Transverse colon (tissue), 4 donors: ENCODE results near the gene NAT16. TPM values are rescaled to one million over a fixed set of nuclear protein-coding genes. Genes with fewer than 3 reads are reported as not detected.

Experiments
- DNase-seq: peaks from one replicate; pipeline ENCODE4 v3.0.0-alpha.2; 2019
- H3K27ac ChIP-seq, 4 donors: fragments of 200-600 bp; sonication (generic); 2 replicates each; pipeline ENCODE4 v1.5.1; 2016 to 2018; ENCODE audit warnings: inconsistent platforms in 4 of 4
- H3K27me3 ChIP-seq: fragments of 200-600 bp; sonication (generic); 2 replicates; pipeline ENCODE4 v1.5.1; 2017; ENCODE audit warnings: inconsistent platforms
- H3K36me3 ChIP-seq, 4 donors: fragments of 200-600 bp; sonication (generic); 2 replicates each; pipeline ENCODE4 v1.5.1; 2017 to 2019; ENCODE audit warnings: inconsistent platforms in 4 of 4
- H3K4me1 ChIP-seq, 4 donors: fragments of 200-600 bp; sonication (generic); 2 replicates each; pipeline ENCODE4 v1.5.1; 2017 to 2020; ENCODE audit warnings: inconsistent platforms in 4 of 4
- H3K4me3 ChIP-seq, 4 donors: fragments of 200-600 bp; sonication (generic); 1 replicate in 1 of 4; 2 replicates in 3 of 4; pipeline versions ENCODE4 v1.5.1 to v1.6.1; 2017 to 2019; ENCODE audit warnings: inconsistent platforms in 4 of 4
- H3K9me3 ChIP-seq, 2 donors: fragments of 200-600 bp; sonication (generic); 2 replicates each; pipeline ENCODE4 v1.5.1; 2017 to 2019; ENCODE audit warnings: inconsistent platforms in 2 of 2
- CTCF ChIP-seq, 5 experiments: fragments of 200-600 bp in 3 of 5; fragments of 450-650 bp in 2 of 5; sonication (generic) in 3 of 5; IDR thresholded peaks; 1 replicate in 2 of 5; 2 replicates in 3 of 5; pipeline ENCODE4 v1.5.1; 2016 to 2017; ENCODE audit warnings: antibody characterized with exemption in 5 of 5, inconsistent platforms in 3 of 5, mild to moderate bottlenecking in 2 of 5, moderate library complexity in 1 of 5
- EP300 ChIP-seq: sonication (generic); formaldehyde crosslinking; IDR thresholded peaks from one replicate; pipeline ENCODE4 v1.6.1; 2017; ENCODE audit warnings: antibody characterized with exemption, low read depth
- POLR2A ChIP-seq: fragments of 450-650 bp; IDR thresholded peaks from one replicate; pipeline ENCODE4 v1.6.1; 2016; ENCODE audit warnings: antibody characterized with exemption, mild to moderate bottlenecking, moderate library complexity
- POLR2AphosphoS5 ChIP-seq, 3 donors: sonication (generic); formaldehyde crosslinking; IDR thresholded peaks; one replicate each; pipeline ENCODE4 v1.6.1; 2016; ENCODE audit warnings: antibody characterized with exemption in 3 of 3
- WGBS, 2 donors: methylation state at CpG; one replicate each; pipeline ENCODE4 v1.1.5; 2018; ENCODE audit warnings: low coverage in 1 of 2; 5-methylcytosine and 5-hydroxymethylcytosine counted together
- in situ Hi-C, 4 donors: fragments of 200-750 bp; cut with MboI; loops; one replicate each; pipeline versions ENCODE4 v1.15.0 to v1.15.1; 2017; ENCODE audit warnings: low sequenced_read_pairs in 3 of 4, low pct_ligation_motif_present in 1 of 4, low pct_unique_long_range_greater_than_20kb in 1 of 4
- intact Hi-C: fragments of 100-400 bp; cut with DNase I; formaldehyde crosslinking; loops from one replicate; pipeline ENCODE4 v1.15.1; 2023; ENCODE audit warnings: low total_unique reads
- total RNA-seq, 4 donors: library from RNA; depleted of rRNA; stranded (reverse); fragments of >200 nt; gene quantifications; one replicate each; pipeline ENCODE4 v1.1.0, GENCODE V29; 2016

The NAT16 gene
- total RNA-seq, 4 donors from 2014 or later = not detected

- no peak overlapping the region for H3K27ac ChIP-seq
- H3K4me3 ChIP-seq = peak overlapping the region in 1 of 4 donors; percentile 12
- no peak for DNase-seq
- no peaks in the 10 kb centered on the region for H3K36me3 ChIP-seq
- WGBS, 2 donors = 2 to 3% methylated on average over 9 to 33 of the region's 38 CpGs
- H3K9me3 ChIP-seq = no peaks in the 10 kb centered on the region
- peaks cover 31 to 46% (median 43%) of the 10 kb centered on the region in 4 donors for H3K4me1 ChIP-seq
- intact Hi-C loops (no loop called here), in situ Hi-C loops (no loop called here)
- TF ChIP-seq EP300 (no peak), POLR2AphosphoS5 (IDR thresholded peaks at IDR 0.05) (no peak), CTCF (IDR thresholded peaks at IDR 0.05) (no peak), POLR2A (no peak)
- H3K27me3 ChIP-seq = peaks cover 98% of the 10 kb centered on the region
Measured at GRCh38 chr7:101165958-101166647, 14.0 kb downstream of the NAT16 start.

- H3K36me3 ChIP-seq = no peaks in the 10 kb centered on the region
- no peak within 1 kb of the TSS for H3K27ac ChIP-seq
- H3K4me3 ChIP-seq = peak within 1 kb of the TSS in 1 of 4 donors; percentile 12
- WGBS, 2 donors = 4% methylated on average over 4 to 73 of the region's 74 CpGs
- intact Hi-C loops = no loop called here
- DNase-seq = peak; percentile 93
- H3K4me1 ChIP-seq = peaks cover 31 to 46% (median 43%) of the 10 kb centered on the region in 4 donors
- in situ Hi-C loops = no loop called here
- no peaks in the 10 kb centered on the region for H3K9me3 ChIP-seq
- H3K27me3 ChIP-seq = peaks cover 91% of the 10 kb centered on the region
- TF ChIP-seq EP300 = no peak
- TF ChIP-seq POLR2A = no peak
- no peak for TF ChIP-seq CTCF (IDR thresholded peaks at IDR 0.05)
- TF ChIP-seq POLR2AphosphoS5 (IDR thresholded peaks at IDR 0.05) = peak; percentile 20 to 51 (median 44)
Measured at GRCh38 chr7:101165075-101165957, 14.8 kb downstream of the NAT16 start, which contains the start of gene VGF. Gene VGF (minus strand): TSS chr7:101165569. CDS start chr7:101164843, 726 bp downstream.

GRCh38 chr7:101164071-101164840 lies 15.8 kb downstream of the NAT16 start:
- no peak overlapping the region for H3K27ac ChIP-seq
- H3K9me3 ChIP-seq = no peaks in the 10 kb centered on the region
- intact Hi-C loops = no loop called here
- peaks cover 81% of the 10 kb centered on the region for H3K27me3 ChIP-seq
- peaks cover 27 to 41% (median 35%) of the 10 kb centered on the region in 4 donors for H3K4me1 ChIP-seq
- DNase-seq = no peak
- H3K4me3 ChIP-seq = peak overlapping the region in 2 of 4 donors; percentile 31 to 44
- TF ChIP-seq POLR2A (no peak), POLR2AphosphoS5 (IDR thresholded peaks at IDR 0.05) (no peak), EP300 (no peak), CTCF (IDR thresholded peaks at IDR 0.05) (no peak)
- H3K36me3 ChIP-seq = peaks cover 0 to 5% (median 0%) of the 10 kb centered on the region in 4 donors
- WGBS, 2 donors = 5 to 30% methylated on average over 2 to 32 of the region's 75 CpGs
- in situ Hi-C loops = no loop called here
